ENCODE results near the gene ANO4.
"Not testable (repeated sequence)": the region's sequence is repeated elsewhere in the genome, so short reads cannot be mapped to it uniquely, and the experiment has no call there.

ANO4 gene

DNA sequence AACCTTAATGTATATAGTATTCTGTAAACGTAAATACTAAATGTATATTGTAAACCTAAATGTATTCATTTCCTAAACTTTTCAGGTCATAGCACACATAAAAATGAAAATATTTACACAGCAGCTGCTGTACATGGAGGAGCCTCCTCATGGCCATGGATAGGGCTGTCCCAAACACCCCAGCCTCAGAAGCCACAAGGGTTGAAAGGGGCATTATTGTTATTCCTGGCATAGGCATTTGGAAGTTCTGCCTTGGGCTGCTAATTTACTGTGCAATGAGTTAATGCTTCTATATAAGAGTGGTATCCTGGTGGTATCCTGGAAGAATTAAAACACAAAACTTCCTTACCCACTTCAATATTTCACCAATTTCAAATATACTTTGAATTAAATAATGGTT, 256.1 kb downstream of the ANO4 start:
- DNase-seq = no peak

DNA sequence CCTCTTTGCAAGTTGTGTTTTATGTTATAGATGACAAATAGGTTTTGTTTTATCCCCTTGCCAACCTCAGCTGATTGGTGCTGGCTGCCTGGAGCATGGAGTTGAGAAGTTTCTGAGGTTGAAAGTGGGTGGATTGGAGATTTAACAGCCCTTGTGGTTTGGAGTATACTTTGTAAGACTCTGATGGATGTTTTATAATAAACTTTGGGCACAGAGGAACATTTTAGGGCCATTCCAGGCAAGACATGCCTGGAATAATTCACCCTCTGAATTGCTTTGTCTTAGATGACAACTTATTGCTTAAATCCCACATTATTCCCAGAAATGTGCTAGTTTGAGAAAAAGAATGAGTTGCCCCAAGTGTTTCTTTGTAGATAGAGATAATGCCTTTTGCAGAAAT, 256.6 kb downstream of the ANO4 start:
- DNase-seq = no peak

DNA sequence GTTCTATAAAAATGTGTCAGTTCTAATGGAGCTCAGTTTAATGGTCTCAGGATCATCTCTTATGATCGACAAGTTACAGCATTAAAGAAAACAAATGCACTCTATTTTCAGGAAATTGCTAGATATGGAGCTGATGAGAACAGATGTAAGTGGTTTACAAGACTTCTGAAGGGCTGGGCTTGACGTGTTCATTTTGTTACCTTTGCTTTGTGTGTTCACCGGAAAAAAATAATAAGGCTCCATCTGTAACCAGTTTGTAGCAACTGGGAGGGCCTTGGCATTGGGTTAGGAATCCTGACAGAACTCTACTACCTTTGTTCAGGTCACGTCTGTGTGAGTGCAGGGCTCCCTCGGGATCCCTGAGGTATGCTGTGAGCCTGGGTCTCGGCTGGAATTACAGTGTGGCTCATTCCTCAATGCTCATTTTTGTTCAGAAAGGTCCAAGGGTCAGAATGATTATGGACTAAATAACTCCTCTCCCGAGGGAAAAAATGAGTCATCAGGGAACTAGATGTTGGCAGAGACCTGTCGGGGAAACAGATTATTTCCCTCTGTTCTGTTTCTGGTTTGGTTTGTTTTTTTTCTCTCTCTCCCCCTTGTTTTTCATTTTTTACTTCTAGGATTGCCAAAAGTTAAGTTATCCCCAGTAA, 257.4 kb downstream of the ANO4 start:
- DNase-seq = peak in 1 of 2 experiments; percentile 36

DNA sequence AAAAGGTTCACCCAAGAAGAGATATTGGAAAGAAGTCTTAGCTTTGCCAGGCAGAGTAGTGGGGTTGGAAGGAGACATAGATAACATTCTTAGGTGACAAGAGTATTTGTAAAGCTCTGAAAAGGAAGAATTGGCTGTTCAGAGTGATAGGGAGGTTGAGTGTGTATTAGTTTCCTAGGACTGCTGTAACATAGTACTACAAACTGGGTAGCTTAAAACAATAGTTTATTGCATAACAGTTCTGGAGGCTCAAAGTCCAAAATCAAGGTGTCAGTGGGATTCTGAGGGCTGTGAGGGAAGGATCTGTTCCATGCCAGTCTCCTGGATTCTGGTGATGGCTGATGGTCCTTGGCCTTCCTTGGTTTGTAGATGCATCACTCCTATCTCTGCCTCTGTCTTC, 258.6 kb downstream of the ANO4 start:
- DNase-seq = no peak

DNA sequence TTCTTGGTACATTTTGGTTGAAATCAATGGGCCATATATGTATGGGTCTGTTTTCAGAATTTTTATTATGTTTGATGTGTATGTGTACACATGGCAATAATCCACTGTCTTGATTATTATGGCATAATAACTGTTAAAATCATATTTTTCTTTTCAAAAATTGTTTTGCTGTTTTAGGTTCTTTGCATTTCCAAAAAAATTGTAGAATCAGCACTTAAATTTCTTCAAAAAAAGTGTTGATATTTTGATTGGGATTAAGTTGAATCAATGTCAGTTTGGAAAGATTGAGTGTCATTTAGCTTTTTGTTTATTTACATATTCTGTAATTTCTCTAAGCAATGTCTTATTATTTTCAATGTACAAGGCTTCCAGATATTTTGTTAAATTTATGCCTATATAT, 261.4 kb downstream of the ANO4 start:
- no peak for DNase-seq

DNA sequence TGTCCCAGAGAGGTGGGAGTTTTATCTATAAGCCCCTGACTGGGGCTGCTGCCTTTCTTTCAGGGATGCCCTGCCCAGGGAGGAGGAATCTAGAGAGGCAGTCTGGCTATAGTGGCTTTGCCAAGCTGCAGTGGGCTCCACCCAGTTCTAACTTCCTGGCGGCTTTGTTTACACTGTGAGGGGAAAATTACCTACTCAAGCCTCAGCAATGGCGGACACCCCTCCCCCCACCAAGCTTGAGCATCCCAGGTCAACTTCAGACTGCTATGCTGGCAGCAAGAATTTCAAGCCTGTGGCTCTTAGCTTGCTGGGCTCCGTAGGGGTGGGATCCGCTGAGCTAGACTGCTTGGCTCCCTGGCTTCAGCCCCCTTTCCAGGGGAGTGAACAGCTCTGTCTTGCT, 267.9 kb downstream of the ANO4 start:
- DNase-seq = not testable (repeated sequence)

DNA sequence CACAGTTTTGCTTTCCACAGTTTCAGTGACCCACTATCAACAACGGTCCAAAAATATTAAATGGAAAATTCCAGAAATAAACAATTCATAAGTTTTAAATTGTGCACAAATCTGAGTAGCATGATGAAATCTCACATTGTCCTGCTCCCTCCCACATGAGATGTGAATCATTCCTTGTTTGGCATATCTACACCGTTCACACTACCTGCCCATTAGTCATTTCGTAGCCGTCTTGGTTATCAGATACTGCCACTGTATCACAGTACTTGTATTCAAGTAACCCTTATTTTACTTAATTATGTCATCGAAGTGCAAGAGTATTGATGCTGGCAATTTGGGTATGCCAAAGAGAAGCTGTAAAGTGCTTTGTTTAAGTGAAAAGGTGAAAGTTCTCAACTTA, 270.1 kb downstream of the ANO4 start:
- no peak for DNase-seq

DNA sequence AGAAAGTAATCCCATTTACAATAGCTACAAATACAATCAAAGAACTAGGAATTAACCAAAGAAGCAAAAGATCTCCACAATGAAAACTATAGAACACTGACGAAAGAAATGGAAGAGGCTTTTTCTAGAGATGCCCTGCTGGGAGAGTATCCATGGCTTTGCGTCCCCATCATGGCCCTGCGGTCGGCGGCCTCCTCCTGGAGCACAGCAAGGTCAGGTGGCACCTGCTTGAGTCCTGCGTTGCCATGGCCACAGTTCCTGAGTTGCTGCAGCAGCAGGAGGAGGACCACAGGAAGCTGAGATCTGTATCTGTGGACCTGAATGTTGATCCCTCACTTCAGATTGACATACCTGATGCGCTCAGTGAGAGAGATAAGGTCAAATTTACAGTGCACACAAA, 271.9 kb downstream of the ANO4 start:
- DNase-seq = no peak

DNA sequence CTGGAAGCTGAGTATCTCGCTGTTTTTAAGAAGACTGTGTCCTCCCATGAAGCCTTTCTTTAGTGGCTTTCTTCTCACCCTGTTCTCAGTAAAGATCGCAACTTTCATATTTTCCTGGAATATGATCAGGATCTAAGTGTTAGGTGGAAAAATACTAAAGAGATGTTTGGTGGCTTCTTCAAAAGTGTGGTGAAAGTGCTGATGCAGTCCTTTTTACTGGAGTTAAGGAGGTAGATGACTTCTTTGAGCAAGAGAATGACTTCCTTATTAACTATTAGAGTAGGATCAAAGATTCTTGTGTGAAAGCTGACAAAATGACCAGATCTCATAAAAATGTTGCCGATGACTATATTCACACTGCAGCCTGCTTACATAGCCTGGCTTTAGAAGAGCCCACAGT, 273.8 kb downstream of the ANO4 start:
- no peak for DNase-seq

DNA sequence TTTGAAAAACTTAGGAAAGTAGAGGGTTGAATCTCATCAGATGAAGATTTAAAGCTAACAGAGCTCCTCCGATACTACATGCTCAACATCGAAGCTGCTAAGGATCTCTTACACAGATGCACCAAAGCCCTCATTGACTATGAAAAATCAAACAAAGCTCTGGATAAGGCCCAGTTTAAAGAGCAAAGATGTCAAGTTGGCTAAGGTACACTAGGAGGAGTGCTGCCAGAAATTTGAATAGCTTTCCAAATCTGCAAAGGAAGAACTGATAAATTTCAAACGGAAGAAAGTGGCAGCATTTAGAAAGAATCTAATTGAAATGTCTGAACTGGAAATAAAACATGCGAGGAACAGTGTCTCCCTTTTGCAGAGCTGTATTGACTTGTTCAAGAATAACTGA, 274.3 kb downstream of the ANO4 start:
- no peak for DNase-seq

DNA sequence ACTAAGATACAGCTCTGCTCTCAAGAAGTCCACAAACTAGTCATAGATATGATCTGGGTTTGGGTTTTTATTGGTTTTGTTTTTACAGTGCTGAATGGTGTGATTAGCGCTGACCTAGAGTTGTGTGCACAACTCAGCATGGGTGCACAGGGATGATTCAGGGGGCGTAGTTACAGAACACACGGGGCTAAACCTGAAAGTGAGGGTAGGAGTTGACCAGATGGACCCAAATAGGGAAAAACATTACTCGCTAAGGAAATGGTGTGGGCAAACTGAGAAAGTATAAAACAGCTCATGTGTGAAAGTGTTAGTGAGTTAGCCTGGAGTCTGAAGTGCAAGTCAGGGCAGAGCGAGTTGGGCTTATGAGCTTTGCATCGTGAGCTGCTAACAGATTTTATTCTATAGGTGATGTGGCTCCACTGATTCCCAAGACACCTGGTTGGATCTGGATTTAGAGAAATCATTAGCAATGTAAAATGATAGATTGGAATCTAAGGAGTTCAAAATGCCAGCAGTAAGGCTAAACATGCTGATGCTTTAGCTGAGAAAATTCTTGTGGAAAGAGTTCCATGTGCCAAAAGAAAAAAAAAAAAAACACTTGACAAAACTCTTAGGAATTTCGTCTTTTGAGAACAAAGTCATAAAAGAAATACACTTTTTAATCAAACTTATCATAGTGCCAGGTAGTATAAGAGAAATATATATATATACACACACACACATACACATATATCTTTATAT, 280.5 kb downstream of the ANO4 start:
- DNase-seq = no peak

DNA sequence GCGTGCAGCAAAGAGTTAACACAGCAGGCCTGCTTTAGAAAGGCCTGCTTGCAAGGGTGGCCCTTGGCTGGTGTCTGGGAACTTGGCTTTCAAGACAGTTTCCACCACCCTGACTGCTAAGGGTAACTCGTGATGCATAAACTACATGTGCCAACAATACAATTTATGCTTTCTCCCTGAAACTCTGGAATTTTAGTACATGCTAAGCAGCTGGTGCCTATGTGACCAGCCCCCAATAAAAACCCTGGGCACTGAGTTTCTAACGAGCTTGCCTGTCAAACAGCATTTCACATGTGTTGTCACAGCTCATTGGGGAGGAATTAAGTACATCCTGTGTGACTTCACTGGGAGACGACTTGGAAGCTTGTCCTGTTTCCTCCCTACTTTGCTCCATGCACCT, 282.3 kb downstream of the ANO4 start:
- no peak for DNase-seq

DNA sequence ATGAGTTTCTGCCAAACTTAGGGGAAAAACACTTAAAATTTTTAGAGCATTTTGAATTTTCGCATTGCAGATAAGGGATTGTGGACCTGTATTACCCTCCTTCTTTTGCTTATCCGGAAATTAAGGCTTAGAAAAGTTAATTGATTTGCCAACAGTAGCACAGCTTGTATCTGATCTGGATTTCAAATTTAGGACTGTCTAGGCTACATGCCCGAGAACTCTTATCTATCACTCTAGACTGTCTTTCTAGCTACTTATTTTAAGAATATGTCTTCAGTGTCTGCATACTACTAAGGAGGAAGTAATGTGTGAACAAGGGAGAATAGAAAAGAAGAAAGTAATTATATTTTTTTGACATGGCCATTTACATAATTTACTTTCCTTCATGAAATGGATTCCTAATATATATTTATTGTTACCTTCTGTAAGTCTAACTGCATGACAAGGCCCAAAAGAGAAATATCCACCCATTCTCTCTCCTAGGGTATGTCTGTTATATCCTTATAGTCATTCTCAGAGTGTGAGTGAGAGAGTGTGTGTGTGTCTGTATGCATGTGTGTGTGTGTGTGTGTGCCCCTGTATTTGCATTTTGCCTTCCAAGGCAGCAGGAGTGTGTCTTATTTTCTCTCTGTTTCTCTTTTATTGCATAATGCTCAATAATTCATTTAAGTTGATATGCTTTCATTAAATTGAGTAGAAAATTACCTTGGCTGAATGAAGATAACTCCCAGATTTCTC, 283.4 kb downstream of the ANO4 start:
- peak in 1 of 2 experiments; percentile 8 for DNase-seq

DNA sequence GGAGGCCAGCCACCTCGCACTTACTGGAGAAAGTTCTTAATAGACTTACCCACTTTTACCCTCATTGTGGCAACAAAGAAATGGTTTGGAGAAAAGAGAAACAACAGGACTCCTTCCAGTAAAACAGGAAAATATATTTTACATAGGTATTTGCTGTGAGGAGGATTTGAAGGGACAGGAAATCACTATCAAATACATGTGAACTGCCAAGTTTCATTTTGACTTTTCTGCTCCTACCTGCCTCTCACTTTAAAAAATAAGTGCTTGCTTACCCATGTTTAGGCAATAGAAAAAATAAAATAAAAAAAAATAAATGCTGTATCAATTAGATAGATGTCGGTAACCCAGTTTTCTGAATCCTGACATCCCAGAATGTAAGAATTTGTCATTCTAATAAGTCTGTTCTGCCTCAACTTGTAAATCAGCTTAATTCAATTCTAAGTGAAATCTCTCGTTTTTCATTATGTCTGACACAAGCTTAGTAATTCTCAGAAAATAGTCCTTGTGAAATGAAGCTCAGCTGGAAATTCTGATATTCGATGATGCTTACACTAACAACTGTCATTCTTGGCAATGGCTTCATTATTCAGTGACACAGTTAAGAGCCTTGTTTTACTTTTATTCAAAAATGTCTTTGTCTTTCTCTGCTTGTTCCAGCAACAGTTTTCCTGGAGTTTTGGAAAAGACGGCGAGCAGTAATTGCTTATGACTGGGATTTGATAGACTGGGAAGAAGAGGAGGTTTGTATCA, 284.1 kb downstream of the ANO4 start:
- DNase-seq = no peak

DNA sequence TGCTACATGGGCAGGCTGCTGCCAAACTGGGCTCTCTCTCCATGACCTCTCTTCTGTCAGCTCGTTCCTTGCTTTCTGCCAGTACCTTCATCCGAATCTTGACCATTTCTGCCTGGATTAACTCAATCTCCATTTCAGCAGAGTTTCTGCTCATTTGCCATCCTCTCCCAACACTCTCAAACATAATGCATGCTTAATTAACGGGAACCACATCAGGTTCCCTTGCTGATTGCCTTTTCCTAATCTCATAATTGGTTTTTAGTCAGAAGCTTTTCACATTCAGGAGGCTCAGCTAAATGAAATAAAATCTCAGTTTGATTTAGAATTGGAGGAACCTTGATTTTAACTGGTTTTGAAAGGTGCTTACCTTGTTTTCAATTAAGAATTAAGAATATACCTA, 288.1 kb downstream of the ANO4 start:
- no peak for DNase-seq

DNA sequence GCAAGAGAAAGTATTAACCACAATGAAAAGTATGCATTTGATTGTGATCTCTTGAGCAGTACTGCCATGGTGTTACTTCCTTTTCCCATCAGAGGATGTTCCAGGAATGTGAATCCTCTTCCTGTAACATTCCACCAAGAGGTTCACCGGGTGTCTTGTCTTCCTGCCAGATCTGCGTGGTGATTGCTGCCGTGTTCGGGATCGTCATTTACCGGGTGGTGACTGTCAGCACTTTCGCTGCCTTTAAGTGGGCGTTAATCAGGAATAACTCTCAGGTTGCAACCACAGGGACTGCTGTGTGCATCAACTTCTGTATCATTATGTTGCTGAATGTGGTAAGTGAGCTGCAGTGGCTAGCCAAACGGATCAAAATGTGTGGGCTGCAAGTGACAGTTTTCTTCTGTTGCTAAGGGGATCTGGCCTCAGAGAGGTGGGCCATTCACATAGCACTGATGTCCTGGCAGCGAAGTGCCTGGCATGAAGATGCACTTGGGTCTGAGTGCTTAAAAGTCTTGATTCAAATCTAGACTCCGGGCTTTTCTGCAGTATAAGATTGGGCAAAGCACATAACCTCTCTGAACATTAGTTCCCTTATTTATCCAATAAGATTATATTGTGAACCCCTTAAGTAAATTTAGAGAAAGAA, 292.0 kb downstream of the ANO4 start:
- DNase-seq = no peak

DNA sequence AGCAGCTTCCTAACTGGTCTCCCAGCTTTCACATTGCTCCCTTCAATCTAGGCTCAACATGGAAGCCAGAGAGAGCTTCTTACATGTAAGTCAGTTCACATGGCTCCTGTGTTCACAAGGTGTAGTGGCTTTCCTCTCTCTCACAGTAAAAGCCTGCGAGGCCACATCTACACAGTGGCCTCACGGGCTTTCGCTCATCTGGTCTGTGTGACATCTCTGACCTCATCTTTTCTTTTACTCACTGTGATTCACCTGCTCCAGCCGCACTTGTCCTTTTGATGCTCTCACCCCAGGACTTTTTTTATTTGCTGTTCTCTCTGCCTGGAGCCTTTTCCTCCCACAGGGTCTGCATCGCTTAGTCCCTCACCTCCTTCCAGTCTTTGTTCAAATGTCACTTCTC, 293.3 kb downstream of the ANO4 start:
- no peak for DNase-seq

DNA sequence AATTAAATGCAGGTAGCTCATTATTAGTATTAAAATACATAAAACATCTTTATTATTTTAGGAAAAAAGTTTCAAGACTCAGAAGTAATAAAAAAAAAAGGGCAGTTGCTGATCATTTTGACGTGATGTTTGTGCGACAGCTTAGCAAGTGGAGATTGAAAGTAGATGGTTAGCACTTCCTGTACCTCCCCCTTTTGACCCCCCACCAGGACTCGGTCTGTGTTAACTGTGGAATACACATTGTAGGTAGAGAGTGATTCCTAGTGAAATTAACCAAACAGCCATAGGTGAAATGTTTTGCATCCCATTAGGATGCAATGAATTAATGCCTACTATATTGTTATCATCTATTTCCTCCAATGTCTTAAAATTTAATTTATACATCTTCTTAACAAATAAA, 294.7 kb downstream of the ANO4 start:
- no peak for DNase-seq

DNA sequence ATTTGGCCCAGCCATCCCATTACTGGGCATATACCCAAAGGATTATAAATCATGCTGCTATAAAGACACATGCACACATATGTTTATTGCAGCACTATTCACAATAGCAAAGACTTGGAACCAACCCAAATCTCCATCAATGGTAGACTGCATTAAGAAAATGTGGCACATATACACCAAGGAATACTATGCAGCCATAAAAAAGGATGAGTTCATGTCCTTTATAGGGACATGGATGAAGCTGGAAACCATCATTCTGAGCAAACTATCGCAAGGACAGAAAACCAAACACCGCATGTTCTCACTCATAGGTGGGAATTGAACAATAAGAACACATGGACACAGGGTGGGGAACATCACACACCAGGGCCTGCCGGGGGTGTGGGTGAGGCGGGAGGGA, 295.6 kb downstream of the ANO4 start:
- not testable (repeated sequence) for DNase-seq

DNA sequence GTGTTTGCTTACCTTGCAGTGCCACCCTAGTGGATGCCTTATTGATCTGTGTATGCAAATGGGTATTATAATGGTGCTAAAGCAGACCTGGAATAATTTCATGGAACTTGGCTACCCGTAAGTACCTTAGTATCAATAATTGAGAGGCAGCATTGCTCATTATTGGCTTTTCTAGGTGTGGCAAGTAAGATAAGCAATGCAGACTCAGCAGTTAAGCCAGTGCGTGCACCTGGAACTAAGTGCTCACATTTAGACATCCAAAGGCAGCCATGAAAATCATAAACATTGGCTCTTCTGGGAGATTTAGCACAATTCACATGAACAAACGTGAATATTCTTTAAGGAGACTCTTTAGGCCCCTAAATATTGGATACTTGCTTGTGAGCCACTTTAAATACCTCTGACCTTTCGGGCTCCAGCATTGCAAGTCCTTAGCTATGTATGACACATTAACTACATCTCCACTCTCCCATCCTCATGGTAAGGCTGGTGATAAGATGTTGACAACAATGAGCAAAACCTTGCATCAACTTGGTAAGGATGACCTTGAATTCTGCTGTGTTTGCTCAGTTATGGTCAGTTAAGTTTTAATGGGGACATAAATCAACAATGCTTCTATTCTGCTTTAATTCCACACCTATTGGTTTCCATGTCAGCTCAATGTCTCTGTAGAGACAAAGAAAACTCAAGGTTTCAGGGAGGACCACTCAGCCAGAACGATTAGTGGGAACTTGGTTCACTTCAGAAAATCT, 303.4 kb downstream of the ANO4 start:
- peak; percentile 12 to 13 for DNase-seq

DNA sequence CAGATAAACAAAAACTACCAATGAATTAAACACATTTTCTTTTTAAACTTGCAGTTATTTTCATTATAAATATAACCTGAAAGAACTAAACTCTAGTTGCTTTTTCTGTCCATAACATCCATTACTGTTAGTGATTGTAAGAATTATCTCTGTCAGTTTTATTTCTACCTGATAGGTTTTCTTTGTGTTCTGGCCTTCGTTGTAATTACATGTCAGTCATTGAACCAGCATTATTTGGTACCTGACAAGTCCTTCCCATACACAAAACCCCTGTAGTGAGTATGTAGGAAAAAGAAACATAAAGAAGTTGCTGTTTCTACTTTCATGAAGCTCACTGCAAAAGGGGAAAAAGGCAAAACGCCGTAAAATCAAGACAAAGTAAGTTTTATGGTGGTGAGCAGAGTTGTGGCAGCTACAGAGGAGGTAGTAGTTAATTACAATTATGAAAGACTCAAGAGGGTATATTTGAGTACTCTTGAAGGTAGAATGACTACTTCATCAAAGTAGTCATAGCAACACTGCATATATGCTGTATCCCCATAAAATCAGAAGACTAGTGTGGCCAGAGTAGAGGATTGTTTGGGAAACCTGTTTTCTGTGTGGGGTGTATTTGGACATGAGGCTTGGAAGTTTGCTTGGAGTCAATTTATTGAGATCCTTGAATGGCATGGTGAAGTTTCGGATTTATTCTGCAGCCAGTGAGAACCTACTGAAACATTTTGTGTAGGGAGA, 312.6 kb downstream of the ANO4 start:
- DNase-seq = no peak
